Measurements from ENCODE around the gene PHF19.

Gene PHF19

DNA sequence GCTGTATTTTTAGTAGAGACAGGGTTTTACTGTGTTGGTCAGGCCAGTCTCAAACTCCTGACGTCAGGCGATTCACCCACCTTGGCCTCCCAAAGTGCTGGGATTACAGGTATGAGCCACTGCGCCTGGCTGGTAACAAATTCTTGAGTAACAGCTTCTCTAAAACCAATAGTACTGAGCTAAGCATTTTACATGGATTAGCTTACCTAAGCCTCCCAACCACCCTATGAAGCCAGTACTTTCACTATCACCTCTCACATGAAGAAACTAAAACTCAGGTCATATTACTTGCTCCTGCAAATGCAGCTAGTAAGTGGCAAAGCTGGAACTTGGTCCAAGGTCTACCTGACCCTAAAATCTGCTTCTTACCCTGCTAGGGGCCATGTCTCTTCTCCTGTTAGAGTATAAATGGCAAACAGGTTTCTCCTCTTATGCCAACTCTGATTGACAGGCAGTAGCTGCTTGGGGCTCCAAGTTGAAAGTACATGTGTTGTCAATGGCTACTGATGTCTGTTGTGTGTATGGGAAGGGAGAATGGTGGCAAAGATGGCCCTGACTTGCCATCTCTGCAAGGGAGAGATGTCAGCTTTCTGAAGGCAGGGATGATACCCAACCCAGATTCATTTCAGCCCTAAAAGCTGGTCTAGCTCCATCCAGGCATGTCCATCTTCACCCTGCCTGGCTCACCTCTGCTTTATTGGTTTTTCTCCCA, 4.0 kb downstream of the PHF19 start:
- no peak for DNase-seq

DNA sequence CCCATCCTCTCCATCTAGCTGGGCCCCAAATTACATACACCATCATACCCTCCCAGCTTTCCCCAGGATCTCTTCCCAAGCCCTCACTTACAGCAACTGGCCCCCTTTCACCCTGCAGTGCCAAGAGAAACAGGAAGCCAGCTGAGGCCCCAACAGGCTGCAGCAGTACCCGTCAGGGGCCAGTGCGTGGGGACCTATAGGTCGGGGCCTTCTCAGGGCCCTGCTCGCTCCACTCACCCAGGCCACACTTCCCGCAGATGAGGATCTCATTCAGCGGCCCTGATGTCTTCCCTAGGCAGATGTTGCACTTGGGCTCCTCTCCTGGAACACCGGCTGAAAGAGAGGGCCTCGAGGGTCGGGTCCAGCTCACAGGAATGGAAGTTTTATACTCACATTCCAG, 6.8 kb downstream of the PHF19 start:
- no peak for DNase-seq

DNA sequence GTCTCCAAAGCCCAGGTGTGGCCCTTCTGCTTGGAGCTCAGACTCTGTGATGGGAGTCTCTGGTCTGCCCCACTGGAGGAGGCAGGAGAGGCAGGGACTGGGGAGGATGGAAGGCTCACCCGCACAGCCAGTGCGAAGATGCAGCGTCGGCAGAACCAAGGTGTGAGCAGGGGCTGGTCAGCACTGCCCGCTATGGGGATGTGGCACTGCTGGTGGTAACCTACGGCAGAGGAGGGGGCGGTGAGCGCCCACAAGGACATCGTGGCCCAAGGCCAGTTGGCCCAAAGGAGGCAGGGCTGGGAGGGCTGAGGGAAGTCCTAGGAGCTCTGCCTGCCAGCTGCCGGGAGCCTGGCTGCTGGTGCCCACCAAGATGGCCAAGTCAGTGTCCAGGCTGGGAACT, 7.3 kb downstream of the PHF19 start:
- no peak for DNase-seq

DNA sequence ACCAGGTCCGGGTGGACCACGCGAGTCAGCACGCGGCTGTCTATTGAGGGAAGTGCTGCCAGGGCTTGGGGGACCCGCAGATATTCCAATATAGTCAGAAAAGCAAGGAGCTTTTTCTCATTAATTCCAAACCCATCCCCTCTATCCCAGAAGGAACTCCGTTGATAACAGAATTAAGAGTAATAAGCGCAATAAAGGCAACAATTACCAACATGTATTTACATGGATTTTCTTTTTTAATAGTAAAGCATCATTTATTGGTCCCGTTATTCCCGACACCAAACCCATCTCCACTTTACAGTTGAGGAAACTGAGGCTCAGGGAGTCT, 7.7 kb downstream of the PHF19 start:
- no peak for DNase-seq

DNA sequence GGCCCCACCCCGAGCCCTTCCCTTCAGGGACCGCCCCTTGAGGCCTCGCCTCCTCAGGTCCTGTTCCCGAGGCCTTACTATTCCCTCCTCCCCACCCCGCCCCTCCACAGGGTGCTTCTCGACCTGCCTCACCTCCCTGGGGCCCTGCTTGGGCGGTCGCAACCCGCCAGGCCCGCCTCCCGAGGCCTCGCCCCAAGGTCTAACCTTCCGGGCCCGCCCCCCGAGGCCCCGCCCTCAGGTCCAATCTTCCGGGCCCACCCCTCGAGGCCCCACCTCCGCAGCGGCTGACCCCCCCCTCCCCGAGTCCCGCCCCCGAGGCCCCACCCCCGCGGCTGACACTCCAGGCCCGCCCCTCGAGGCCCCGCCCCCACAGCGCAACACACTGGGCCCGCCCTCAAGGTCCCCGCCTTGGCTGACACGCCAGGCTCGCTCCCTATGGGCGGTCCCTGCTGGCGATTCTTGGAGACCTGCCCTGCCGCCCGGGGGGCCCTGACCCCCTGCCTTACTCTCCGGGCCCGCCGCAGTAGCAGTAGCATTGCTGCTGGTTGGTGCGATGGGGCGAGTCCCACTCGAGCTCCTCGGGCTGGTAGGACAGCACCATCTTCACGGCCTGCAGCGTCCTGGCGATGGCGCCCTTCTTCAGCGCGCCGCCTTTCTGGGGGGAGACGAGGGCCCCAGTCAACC, 8.2 kb downstream of the PHF19 start:
- peak; percentile 97 for DNase-seq

DNA sequence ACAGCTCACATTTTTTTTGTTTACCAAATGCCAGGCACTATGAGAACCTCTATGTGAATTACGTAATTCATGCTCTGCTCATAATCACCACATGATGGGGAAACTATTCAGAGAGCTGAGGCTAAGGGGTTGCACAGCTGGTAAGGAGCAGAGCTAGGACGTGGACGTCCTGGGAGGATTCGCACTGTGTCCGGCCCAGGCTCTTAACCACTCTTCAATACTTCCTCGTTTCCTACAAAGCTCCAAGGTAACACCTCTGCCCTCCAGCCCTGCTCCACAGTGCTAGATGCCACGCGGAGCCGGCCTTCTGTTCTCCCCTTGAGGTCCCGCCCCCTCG, 8.7 kb downstream of the PHF19 start:
- DNase-seq = no peak

DNA sequence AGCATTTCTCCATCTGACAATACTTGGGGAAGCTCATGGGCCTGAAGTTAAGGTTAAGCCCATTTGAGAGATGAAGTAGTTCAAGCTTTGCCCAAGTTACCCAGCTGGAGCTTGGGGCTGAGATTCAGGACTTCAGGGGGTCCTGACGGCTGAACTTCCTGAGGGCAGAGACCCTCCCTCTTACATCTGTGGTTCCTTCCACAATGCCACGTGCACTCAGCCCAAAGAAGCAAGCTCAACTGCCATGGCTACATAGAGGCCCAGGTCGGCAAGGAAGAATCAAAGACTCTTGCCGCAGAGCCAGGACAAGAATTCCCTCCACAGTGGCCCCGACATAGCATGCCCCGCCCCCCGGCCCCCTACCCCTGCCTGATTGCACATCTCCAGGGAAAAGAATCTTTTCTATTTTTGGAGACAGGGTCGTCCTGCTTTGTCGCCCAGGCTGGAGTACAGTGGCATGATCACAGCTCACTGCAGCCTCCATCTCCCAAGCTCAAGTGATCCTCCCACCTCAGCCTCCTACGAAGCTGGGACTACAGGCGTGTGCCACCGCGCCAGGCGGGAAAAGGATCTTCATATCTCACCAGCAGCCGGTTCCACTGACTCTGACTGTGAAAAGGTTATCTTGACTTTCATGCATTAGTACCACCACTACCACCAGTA, 9.2 kb downstream of the PHF19 start:
- no peak for DNase-seq

DNA sequence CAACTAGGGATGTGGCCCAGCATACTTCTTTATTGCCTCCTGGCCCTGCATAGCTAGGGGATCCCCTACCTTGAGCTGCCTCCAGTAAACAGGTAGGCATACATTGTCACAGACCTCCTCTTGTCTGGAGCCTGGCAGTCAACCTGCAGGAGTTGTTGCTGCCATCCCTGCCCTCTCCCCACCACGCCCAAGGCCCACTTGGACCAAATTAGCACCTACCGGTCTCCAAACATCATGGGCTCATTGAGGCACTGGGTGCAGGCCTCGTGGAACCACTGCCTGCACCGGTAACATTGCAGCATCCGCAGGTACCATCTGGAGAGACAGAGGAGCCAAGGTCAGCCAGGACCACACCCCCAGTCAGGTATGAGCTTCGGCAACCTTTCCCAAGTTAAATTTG, 10.3 kb downstream of the PHF19 start:
- DNase-seq = no peak

DNA sequence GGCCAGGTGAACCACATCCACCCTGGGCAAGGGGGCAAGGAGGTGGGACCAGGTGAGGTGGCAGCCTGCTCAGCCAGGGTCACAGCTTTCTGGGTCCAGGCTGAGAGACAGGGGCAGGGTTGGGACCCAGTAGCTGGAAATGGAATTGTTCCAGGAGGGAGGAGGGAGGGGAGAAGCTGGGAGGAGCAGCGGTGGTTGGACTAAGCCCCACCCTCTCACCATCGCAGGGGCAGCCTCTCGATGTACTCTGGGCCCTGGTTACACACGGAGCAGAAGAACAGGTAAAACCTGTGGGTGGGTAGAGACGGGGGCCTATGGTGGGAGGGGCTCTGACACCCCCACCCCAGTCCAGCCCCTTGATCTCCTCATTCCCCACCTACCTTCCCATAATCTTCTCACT, 11.2 kb downstream of the PHF19 start:
- no peak for DNase-seq

DNA sequence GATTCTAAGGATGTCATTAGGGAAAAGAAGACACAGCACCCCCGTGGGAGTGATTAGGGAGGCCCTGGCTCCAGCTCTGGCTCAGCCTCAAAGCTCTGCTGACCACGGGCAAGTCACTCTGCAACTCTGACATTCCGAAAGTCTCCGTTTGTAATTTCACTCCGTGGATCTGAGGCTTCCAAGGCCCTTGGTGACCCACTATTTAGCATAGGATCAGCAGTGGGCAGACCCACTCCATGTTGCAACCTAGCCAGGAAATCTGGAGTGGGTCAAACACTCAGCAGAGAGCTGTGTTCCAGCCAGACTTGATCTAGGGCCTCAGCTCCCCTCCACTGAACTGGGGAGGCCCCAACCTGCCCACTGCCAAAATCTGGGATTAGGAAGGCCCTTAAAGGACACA, 11.8 kb downstream of the PHF19 start:
- DNase-seq = no peak

DNA sequence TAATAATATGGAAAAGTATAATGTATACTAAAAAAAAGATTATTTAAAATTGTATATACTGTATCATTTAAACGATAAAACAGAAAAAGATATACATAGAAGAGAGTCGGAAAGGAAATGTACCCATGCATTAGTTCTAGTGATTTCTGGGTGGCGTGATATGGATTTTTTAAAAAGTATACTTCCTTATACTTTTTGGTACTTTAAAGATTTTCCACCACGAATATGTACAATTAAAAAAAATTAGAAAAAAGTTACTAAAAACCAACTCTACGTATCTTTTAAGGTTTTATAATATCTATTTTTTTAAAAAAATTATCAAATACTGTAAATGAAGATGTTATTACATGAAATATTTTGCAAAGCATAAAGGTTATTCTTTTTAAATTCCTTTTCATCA, 12.3 kb downstream of the PHF19 start:
- DNase-seq = no peak

DNA sequence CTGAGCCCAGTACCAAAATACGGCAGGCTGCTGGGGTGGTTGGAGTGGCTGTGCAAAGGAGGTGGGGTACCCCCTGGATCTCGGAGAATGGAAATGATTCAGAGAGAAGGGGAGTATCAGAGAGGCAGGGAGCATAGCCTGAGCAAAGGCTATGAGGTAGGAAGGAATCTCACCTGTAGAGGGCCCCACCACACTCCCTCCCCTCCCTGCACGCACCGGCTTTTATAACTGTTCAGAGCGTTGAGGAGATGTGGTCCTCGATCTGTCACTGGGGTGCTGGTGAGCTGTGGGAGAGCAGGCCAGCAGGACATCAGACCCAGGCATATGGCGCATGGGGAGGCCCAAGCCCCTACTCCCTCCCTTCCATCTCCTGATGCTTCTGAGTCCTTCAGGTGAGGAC, 13.2 kb downstream of the PHF19 start:
- DNase-seq = no peak

DNA sequence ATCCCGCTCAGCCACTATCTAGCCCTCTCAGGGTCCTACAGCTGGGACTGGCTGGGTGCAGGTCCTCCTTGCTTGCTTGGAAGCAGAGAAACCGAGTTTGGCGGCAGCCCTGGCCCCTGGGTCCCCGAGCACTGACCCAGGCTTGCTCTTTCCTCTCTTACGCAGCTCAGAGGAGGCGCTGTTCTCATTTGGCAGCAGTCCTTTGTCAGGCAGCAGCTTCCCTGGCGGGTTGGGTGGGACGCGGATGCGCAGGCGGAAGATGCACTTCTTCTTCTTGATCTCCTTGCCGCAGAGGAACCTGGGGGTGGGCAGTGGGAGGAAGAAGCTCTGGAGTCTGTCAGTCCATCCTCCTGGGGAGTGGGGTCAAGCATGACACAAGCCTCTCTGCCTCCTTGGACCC, 14.5 kb downstream of the PHF19 start:
- no peak for DNase-seq

DNA sequence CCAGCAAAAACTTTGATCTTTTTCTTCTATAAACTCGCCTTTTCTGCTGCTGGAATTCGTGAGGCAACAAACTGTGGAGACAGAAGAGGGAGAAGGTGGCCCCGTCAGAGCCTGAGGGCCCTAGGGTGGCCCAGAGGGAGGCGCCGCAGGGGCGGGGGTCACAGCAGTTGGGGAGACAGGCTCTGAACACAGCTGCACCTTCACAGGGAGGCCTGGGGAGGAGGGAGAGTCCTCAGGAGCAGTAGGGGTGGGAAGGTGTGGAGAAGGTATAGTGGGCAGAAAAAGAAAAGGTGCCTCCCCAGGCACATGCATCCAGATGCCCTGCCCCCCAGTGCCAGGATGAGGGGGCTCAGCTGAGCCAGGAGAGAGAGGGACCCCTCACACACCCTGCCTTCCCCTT, 15.1 kb downstream of the PHF19 start:
- no peak for DNase-seq

DNA sequence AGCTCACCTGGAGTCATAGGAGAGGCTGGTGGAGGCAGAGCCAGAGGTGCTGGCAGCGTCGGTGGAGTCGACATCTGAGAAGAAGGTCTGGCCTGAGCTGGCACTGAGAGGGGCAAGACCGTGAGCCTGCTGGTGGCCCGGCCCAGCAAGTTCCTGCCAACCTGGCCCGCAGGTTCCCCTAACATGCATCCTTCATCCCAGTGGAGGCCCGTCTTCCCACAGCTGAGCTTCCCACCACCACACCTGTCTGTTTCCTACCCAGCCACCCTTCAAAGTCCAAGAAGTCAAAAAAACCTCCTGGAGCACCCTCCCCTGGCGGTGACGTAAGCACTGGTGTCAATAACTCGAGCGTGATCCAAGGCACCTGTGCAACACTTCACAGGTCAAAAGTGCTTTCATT, 16.9 kb downstream of the PHF19 start:
- no peak for DNase-seq

DNA sequence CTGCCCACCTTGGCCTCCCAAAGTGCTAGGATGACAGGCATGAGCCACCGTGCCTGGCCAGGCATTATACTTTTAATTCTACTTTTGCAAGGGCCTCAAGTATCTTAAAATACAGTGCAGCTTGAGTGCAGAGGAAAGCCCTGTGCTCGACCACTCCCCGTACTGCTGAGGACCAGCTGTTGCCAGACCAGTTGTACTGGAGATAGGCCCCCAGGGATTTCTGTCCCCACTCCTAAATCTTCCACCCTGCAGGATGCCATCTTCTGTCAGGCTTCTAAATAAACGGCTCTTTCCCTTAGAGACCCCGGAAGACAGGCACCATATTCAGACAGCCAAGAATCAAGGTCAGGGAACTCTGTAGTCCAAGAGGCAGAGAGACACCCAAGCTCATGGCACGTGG, 17.6 kb downstream of the PHF19 start:
- DNase-seq = no peak

DNA sequence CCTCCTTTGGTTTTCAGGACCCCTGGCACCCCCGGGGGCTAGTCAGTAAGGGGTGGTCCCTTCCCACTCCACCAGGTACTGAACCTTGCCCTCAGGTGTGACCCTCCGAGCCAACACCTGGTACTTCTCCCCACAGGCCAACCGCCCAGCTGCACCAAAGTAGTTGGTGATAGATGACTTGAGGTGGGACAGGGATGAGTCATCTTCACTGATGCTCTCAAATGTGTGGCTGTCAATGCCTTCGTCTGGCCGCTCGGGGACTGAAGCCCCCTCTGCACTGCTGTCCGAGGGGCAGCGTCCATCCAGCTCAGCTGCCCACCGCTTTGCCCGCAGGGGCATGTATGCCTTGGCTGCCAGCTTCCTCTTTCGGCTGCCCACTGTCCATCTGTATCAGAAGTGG, 19.1 kb downstream of the PHF19 start:
- no peak for DNase-seq

DNA sequence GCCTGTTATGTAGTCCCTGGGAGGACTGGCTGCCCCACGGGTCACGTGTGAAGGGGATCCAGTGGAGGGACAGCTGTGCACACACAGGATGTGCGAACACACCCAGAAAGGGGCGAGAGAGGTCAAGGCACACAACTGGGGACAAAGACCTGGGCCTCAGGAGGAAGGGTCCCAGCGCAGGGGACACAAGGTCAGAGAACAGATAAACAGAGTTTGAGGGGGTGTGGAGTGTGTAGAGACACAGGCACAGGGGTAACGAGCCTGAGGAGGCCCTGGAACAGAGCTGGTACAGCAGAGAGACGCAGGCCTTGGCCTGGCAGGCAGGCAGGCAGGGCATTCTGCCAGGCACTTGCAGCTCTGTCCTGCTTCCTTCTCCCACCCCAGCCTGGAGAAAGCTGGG, 19.5 kb downstream of the PHF19 start:
- DNase-seq = no peak

DNA sequence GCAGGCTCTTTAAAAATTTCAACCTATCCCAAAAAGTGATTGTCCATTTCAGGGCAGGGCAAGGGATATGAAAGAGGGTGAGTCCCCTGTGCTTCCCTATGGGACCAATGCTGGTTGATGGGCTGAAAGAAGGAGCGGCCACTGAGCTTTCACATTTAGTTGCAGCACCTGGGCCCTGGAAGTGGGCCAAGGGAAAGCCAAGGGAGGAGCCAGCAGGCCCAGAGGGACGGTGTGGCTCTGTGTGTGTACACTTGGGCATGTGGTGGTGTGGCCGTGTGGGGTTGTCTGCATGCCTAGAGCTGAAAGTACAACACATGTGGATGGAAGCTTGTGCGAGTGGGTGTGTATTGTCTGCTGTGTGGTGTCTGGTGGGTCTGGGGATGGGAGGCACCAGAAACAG, 20.3 kb downstream of the PHF19 start:
- no peak for DNase-seq

DNA sequence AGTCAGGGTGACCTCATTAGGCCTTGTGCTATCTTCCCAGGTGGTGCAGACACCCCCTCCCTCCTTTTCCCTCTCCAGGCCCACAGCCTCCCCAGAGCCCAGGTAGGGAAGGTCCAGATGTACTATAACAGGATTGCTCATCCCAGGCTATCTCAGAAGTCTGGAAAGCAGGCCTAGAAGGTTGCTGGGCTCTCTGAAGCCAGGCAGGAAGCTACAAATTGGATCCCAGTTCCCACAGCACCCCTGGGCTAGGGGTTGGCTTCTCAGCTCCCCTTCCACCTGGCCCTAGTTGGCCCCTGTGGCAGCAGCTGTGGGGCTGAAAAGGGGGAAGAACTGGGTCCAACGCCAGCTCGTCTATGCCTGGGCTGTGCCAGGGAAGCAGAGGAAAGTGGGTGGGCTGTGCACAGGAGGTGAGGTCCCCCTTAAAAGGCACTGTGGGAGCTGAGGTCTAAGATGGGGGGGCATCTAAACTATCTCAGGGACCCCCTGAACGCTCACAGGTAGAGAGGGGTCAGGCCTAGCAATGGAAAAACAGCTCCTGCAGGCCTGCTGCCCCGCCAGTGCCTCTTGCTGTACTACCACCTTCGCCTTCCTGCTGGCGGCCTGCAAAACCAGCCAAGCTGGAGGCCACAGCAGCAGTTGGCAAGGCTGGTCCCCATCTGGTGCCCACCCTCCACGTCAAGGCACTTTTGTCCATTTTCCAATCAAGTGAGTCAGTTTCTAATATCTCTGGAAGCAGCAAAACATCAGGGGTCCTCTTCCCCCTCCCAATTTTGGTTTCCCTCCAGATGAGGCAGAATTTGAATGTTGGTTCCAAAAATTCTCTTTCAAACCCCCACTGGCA, 20.9 kb downstream of the PHF19 start:
- DNase-seq = no peak

DNA sequence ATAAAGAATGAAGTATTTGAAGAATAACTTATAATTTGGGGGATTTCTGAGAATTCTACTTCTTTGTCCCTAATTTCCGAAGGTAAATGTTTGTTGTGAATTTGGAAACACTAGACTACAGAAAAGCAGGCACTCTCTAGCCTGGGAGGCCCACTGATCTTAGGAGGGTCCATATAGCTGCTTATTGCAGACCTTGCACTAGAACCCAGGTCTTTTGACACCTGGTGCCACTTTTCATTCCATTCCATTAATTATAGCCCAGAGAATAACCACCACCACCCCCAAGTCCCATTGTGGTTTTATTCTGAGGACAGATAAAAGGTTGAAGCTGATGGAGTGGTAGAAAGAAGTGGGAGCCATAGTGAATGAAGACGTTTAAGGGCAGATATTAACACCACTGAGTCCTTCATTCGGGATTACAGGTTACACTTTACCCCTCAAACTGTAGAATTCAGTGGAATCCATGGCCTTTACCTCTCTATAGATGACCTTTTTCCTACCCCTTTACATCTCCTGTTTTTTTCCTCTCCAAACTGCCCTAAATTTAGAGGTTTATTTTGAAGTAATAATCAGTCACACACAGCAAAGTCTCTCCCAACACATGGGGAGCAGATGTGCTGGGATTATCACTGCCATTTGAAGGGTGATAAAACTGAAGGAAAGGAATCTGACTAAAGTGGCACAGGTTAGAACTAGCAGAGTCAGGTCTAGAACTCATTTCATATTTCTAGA, 22.2 kb downstream of the PHF19 start:
- DNase-seq = no peak

DNA sequence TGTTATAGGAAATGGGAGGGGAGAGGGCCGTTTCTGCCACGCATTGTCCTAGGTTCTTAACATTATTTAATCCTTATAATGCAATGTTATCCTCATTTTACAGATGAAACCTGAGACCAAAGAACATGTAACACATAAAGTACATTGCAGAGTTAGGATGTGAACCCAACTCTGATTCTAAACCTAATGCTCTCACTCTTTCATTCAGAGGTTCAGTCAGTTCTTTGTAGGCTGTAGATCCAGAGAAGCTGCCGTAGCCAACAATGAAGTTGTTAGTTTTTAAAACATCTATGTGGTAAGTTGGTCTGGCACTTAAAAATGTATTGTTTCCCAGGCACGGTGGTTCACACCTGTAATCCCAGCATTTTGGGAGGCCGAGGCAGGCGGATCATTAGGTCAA, 23.8 kb downstream of the PHF19 start:
- no peak for DNase-seq
